Measurements from ENCODE around the gene TRPV6.

DNA sequence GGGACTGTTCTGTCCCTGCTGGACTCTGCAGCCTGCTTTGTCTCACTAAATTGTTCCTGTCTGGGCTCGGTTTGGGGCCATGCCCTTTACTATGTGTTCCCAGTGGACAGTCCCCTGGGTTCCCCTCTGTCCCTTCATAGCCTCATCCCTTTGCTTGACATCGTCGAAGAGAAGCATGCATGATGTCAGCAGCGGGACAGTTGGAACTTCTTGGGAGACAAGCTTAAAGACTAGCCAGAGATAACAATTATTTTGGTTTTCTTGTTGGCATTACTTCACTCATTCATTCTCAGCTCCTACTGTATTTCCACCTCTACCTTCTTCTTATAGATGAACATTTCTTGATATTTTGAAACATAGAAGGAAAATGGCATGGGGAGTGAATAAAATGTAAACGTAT, 27.9 kb downstream of the TRPV6 start:
- TF ChIP-seq POLR2AphosphoS5 (IDR thresholded peaks at IDR 0.05) (no peak), MXI1 (conservative IDR thresholded peaks at IDR 0.05; ENCODE audit: poor library complexity, severe bottlenecking) (no peak), TAF1 (IDR thresholded peaks at IDR 0.05; ENCODE audit: low read depth) (no peak), CTCF (IDR thresholded peaks at IDR 0.05; ENCODE audit: poor library complexity, severe bottlenecking) (no peak), RAD21 (conservative IDR thresholded peaks at IDR 0.05) (no peak), EZH2 (IDR thresholded peaks at IDR 0.05; ENCODE audit: borderline replicate concordance, insufficient read depth, low read length, poor library complexity, severe bottlenecking) (no peak), EP300 (conservative IDR thresholded peaks at IDR 0.05; ENCODE audit: poor library complexity, severe bottlenecking) (no peak), SMC3 (conservative IDR thresholded peaks at IDR 0.05; ENCODE audit: poor library complexity) (no peak)
- TF ChIP-seq, protein P1, sequence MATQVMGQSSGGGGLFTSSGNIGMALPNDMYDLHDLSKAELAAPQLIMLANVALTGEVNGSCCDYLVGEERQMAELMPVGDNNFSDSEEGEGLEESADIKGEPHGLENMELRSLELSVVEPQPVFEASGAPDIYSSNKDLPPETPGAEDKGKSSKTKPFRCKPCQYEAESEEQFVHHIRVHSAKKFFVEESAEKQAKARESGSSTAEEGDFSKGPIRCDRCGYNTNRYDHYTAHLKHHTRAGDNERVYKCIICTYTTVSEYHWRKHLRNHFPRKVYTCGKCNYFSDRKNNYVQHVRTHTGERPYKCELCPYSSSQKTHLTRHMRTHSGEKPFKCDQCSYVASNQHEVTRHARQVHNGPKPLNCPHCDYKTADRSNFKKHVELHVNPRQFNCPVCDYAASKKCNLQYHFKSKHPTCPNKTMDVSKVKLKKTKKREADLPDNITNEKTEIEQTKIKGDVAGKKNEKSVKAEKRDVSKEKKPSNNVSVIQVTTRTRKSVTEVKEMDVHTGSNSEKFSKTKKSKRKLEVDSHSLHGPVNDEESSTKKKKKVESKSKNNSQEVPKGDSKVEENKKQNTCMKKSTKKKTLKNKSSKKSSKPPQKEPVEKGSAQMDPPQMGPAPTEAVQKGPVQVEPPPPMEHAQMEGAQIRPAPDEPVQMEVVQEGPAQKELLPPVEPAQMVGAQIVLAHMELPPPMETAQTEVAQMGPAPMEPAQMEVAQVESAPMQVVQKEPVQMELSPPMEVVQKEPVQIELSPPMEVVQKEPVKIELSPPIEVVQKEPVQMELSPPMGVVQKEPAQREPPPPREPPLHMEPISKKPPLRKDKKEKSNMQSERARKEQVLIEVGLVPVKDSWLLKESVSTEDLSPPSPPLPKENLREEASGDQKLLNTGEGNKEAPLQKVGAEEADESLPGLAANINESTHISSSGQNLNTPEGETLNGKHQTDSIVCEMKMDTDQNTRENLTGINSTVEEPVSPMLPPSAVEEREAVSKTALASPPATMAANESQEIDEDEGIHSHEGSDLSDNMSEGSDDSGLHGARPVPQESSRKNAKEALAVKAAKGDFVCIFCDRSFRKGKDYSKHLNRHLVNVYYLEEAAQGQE (IDR thresholded peaks at IDR 0.05; ENCODE audit: borderline replicate concordance) = no peak
